GM19035 (cell line): ENCODE results near the gene DZIP1L.
"Not testable (repeated sequence)": the region's sequence is repeated elsewhere in the genome, so short reads cannot be mapped to it uniquely, and the experiment has no call there.

Experiments
- ATAC-seq: cut with Tn5 transposase; IDR thresholded peaks from one replicate; pipeline ENCODE4 v1.9.1; 2021; ENCODE audit not compliant: unreplicated experiment

Gene DZIP1L

GRCh38 chr3:138118612-138119422, 3.4 kb upstream of the DZIP1L start:
- ATAC-seq: peak; percentile 66

GRCh38 chr3:138114431-138114918, 933 bp downstream of the DZIP1L start:
- no peak for ATAC-seq

GRCh38 chr3:138113326-138113725, 2.1 kb downstream of the DZIP1L start:
- ATAC-seq: no peak

- no peak for ATAC-seq
These were observed 3.0 kb downstream of the DZIP1L start for GRCh38 chr3:138112362-138112761.

- ATAC-seq: no peak
These were observed 9.8 kb downstream of the DZIP1L start for GRCh38 chr3:138105598-138105997.

- ATAC-seq: no peak
These were observed 11.9 kb downstream of the DZIP1L start for GRCh38 chr3:138103466-138103865.

- not testable (repeated sequence) for ATAC-seq
These were observed 14.0 kb downstream of the DZIP1L start for GRCh38 chr3:138101351-138101940.

GRCh38 chr3:138099417-138099816, 16.0 kb downstream of the DZIP1L start:
- no peak for ATAC-seq

GRCh38 chr3:138097192-138098172, 17.9 kb downstream of the DZIP1L start:
- no peak for ATAC-seq

- no peak for ATAC-seq
These were observed 21.7 kb downstream of the DZIP1L start for GRCh38 chr3:138093721-138094120.

GRCh38 chr3:138092023-138092422, 23.4 kb downstream of the DZIP1L start:
- ATAC-seq: no peak

GRCh38 chr3:138089091-138089490, 26.3 kb downstream of the DZIP1L start:
- ATAC-seq: no peak

GRCh38 chr3:138085745-138086144, 29.7 kb downstream of the DZIP1L start:
- ATAC-seq: not testable (repeated sequence)

- no peak for ATAC-seq
These were observed 31.2 kb downstream of the DZIP1L start for GRCh38 chr3:138084196-138084595.

- no peak for ATAC-seq
These were observed 32.4 kb downstream of the DZIP1L start for GRCh38 chr3:138082992-138083386.

- ATAC-seq: no peak
These were observed 33.1 kb downstream of the DZIP1L start for GRCh38 chr3:138082085-138082991.

- ATAC-seq: no peak
These were observed 33.9 kb downstream of the DZIP1L start for GRCh38 chr3:138081371-138082084.

- no peak for ATAC-seq
These were observed 35.5 kb downstream of the DZIP1L start for GRCh38 chr3:138079901-138080300.

GRCh38 chr3:138078901-138079344, 36.5 kb downstream of the DZIP1L start:
- ATAC-seq: no peak
